Adrenal gland (tissue), 12 donors: ENCODE data around the gene SLC7A14. TPM values are rescaled to one million over a fixed set of nuclear protein-coding genes. Genes with fewer than 3 reads are reported as not detected.

Experiments
- DNase-seq, 7 donors: peaks; one replicate each; pipeline ENCODE4 v3.0.0-alpha.2; 2019 to 2020
- H3K27ac ChIP-seq, 5 donors: fragments of 200-600 bp; sonication (generic) in 4 of 5; 1 replicate in 3 of 5; 2 replicates in 2 of 5; pipeline versions ENCODE4 v1.5.1 to v1.8.0; 2016 to 2020; ENCODE audit warnings: mild to moderate bottlenecking in 1 of 5
- H3K27me3 ChIP-seq: fragments of 200-600 bp; 2 replicates; pipeline ENCODE4 v1.8.0; 2021
- H3K36me3 ChIP-seq, 2 donors: fragments of 200-600 bp; replicated peaks in 1 of 2; 1 replicate in 1 of 2; 2 replicates in 1 of 2; pipeline versions ENCODE4 v1.5.1 to v1.8.0; 2018 to 2022
- H3K4me1 ChIP-seq, 2 donors: fragments of 200-600 bp; replicated peaks in 1 of 2; 1 replicate in 1 of 2; 2 replicates in 1 of 2; pipeline versions ENCODE4 v1.5.1 to v1.8.0; 2018 to 2021
- H3K4me3 ChIP-seq, 4 donors: fragments of 200-600 bp; sonication (generic) in 3 of 4; one replicate each; pipeline ENCODE4 v1.5.1; 2016 to 2018
- H3K9me3 ChIP-seq, 3 donors: fragments of 200-600 bp; sonication (generic) in 1 of 3; replicated peaks in 1 of 3; 1 replicate in 2 of 3; 2 replicates in 1 of 3; pipeline versions ENCODE4 v1.5.1 to v1.8.0; 2016 to 2021
- CTCF ChIP-seq, 6 experiments: fragments of 450-650 bp in 4 of 6; fragments of 200-600 bp in 2 of 6; sonication (generic) in 1 of 6; IDR thresholded peaks; 1 replicate in 5 of 6; 2 replicates in 1 of 6; pipeline versions ENCODE4 v1.5.1 to v1.8.0; 2016 to 2021; ENCODE audit warnings: antibody characterized with exemption in 6 of 6, mild to moderate bottlenecking in 2 of 6, moderate library complexity in 1 of 6
- POLR2A ChIP-seq, 2 donors: fragments of 450-650 bp; IDR thresholded peaks; one replicate each; pipeline ENCODE4 v1.6.1; 2017; ENCODE audit warnings: antibody characterized with exemption in 2 of 2, mild to moderate bottlenecking in 2 of 2, moderate library complexity in 1 of 2
- WGBS, 4 donors: extraction: QIAGEN DNeasy Blood & Tissue Kit in 2 of 4; methylation state at CpG; one replicate each; pipeline versions ENCODE4 v1.1.5 to v1.1.7; 2013 to 2017; 5-methylcytosine and 5-hydroxymethylcytosine counted together
- intact Hi-C, 2 donors: fragments of 100-400 bp; cut with DNase I; formaldehyde crosslinking; loops; one replicate each; pipeline versions ENCODE4 v1.14.1 to v1.15.0; 2022 to 2023
- polyA plus RNA-seq, 3 donors: library from polyadenylated mRNA; stranded (reverse); fragments of 200-250 nt in 2 of 3; fragments of 350-450 nt in 1 of 3; fragmentation: Illumina TruSeq in 1 of 3; extraction: RNeasy Lipid Tissue Mini Kit (QIAGEN cat#74804) in 1 of 3; gene quantifications; one replicate each; pipeline ENCODE4 v1.2.3, GENCODE V29; 2013 to 2014
- total RNA-seq, 9 donors: library from RNA; depleted of rRNA in 4 of 9; stranded (reverse); fragments of >200 nt in 4 of 9; fragments of 120-200 nt in 1 of 9; fragmentation: NEBNext Ultra II Directional in 1 of 9; extraction: Animal tissue kit (Norgen Biotek cat#: 25700) in 1 of 9; gene quantifications; one replicate each; pipeline versions ENCODE4 v1.1.0 to v1.2.4, GENCODE V29; 2013 to 2023
- donor health status: healthy with polysubstance abuse.
- donor health status: Bipolar disorder and iron deficiency.
- donor health status: DM: yes; HTN: yes; CAD: no.
- donor health status: DM: no; HTN: no; CAD: no.
- donor health status: DM: no; HTN: no; CAD: no.
- donor health status: DM: yes; HTN: yes; CAD: no.

Gene SLC7A14
- total and polyA plus RNA-seq, 12 donors, result 0.03 to 3.8 (median 0.48) TPM; not detected in 1

DNA sequence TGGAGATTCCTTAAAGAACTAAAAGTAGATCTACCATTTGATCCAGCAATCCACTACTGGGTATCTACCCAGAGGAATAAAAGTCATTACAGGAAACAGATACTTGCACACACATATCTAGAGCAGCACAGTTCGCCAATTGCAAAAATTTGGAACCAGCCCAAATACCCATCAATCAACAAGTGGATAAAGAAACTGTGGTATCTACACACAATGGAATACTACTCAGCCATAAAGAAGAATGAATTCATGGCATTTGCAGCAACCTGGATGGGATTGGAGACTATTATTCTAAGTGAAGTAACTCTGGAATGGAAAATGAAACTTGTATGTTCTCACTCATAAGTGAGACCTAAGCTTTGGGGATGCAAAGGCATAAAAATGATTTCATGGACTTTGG lies 23.8 kb downstream of the SLC7A14 start:
- Histone ChIP-seq H3K4me1 (peaks cover 0 to 8% of the 10 kb centered on the region in 2 donors), H3K27me3 (no peaks in the 10 kb centered on the region), H3K36me3 (no peaks in the 10 kb centered on the region), H3K4me3 (no peak overlapping the region), H3K27ac (no peak overlapping the region), H3K9me3 (no peaks in the 10 kb centered on the region)
- intact Hi-C loops, result no loop called here
- WGBS, 4 donors, result 69 to 85% (median 71%) methylated on average over 1 of the region's 1 CpG
- DNase-seq, result no peak
- no peak for TF ChIP-seq POLR2A (IDR thresholded peaks at IDR 0.05)
- TF ChIP-seq CTCF (IDR thresholded peaks at IDR 0.05), result no peak

- 74 to 81% (median 79%) methylated on average over 5 of the region's 5 CpGs for WGBS, 4 donors
- Histone ChIP-seq H3K4me1 (peaks cover 0 to 8% of the 10 kb centered on the region in 2 donors), H3K36me3 (no peaks in the 10 kb centered on the region), H3K27me3 (no peaks in the 10 kb centered on the region), H3K9me3 (no peaks in the 10 kb centered on the region), H3K4me3 (no peak overlapping the region), H3K27ac (no peak overlapping the region)
- TF ChIP-seq POLR2A (IDR thresholded peaks at IDR 0.05), result no peak
- TF ChIP-seq CTCF (IDR thresholded peaks at IDR 0.05), result no peak
- no peak for DNase-seq
- intact Hi-C loops, result no loop called here
Measured at GRCh38 chr3:170560717-170561382, 25.0 kb downstream of the SLC7A14 start.

GRCh38 chr3:170560296-170560695 lies 25.6 kb downstream of the SLC7A14 start:
- TF ChIP-seq CTCF (IDR thresholded peaks at IDR 0.05), result no peak
- no peak for TF ChIP-seq POLR2A (IDR thresholded peaks at IDR 0.05)
- Histone ChIP-seq H3K27me3 (no peaks in the 10 kb centered on the region), H3K4me1 (peaks cover 0 to 8% of the 10 kb centered on the region in 2 donors), H3K36me3 (no peaks in the 10 kb centered on the region), H3K4me3 (no peak overlapping the region), H3K27ac (no peak overlapping the region), H3K9me3 (no peaks in the 10 kb centered on the region)
- DNase-seq, result no peak
- intact Hi-C loops, result no loop called here
- 71 to 80% (median 76%) methylated on average over 4 of the region's 4 CpGs for WGBS, 4 donors

DNA sequence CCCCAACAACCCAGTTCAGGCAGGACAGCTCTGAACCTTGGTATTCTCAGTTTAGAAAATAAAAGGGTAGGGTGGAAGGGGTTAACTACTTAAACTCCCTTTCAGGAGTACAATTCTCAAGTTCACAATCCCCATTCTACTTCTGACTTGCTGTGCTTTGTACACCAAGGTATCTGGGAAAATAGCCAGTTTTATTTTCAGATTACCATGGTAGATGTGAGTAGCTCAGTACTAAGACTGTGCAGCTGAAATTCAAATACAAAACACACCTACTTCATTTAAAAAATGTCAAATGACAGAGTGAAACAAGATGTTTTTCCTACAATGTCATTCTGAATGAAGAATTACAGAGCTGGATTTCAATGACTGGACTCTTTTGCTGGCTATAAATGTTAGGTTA lies 27.4 kb downstream of the SLC7A14 start:
- no peak overlapping the region for H3K4me3 ChIP-seq
- no peaks in the 10 kb centered on the region for H3K36me3 ChIP-seq
- H3K27me3 ChIP-seq, result no peaks in the 10 kb centered on the region
- intact Hi-C loops, result no loop called here
- no peaks in the 10 kb centered on the region for H3K4me1 ChIP-seq
- no peaks in the 10 kb centered on the region for H3K9me3 ChIP-seq
- DNase-seq, result no peak
- no peak for TF ChIP-seq POLR2A (IDR thresholded peaks at IDR 0.05)
- no peak for TF ChIP-seq CTCF (IDR thresholded peaks at IDR 0.05)
- no peak overlapping the region for H3K27ac ChIP-seq
